DND-41 (cell line): ENCODE measurements around the gene FOXN3.
"Not testable (repeated sequence)": the region's sequence is repeated elsewhere in the genome, so short reads cannot be mapped to it uniquely, and the experiment has no call there.

ENCODE experiments used
- ATAC-seq: fragments of 200-7000 bp; cut with Tn5 transposase; 3 replicates; pipeline ENCODE4 v1.9.1; 2021; ENCODE audit warnings: low read depth; ENCODE audit not compliant: insufficient read depth
- DNase-seq: peaks from one replicate; pipeline ENCODE4 v3.0.0-alpha.2; 2020
- H2AFZ ChIP-seq: 2 replicates; pipeline ENCODE4 v1.6.0; 2012; ENCODE audit warnings: low read depth, low read length
- H3K27ac ChIP-seq: 2 replicates; pipeline ENCODE4 v1.5.1; 2012; ENCODE audit warnings: low read length, inconsistent platforms
- H3K27me3 ChIP-seq: fragments of 200-600 bp; sonication (generic); 2 replicates; pipeline ENCODE4 v1.6.0; 2012; ENCODE audit warnings: low read length, mild to moderate bottlenecking, inconsistent platforms; ENCODE audit not compliant: insufficient read depth, poor library complexity
- H3K36me3 ChIP-seq: 2 replicates; pipeline ENCODE4 v1.5.1; 2012; ENCODE audit warnings: low read length, inconsistent platforms; ENCODE audit not compliant: insufficient read depth
- H3K4me1 ChIP-seq: 2 replicates; pipeline ENCODE4 v1.5.1; 2012; ENCODE audit warnings: mild to moderate bottlenecking, low read length; ENCODE audit not compliant: insufficient read depth
- H3K4me2 ChIP-seq: 2 replicates; pipeline ENCODE4 v1.6.0; 2012; ENCODE audit warnings: mild to moderate bottlenecking, moderate library complexity, low read length, inconsistent platforms; ENCODE audit not compliant: insufficient read depth
- H3K4me3 ChIP-seq, 2 experiments: fragments of 200-600 bp in 1 of 2; shearing (Covaris generic) in 1 of 2; 2 replicates each; pipeline ENCODE4 v1.5.1; 2012 to 2016; ENCODE audit warnings: inconsistent platforms in 2 of 2, low read length in 2 of 2, mild to moderate bottlenecking in 2 of 2, low read depth in 1 of 2, moderate library complexity in 1 of 2
- H3K79me2 ChIP-seq: 2 replicates; pipeline ENCODE4 v1.6.0; 2012; ENCODE audit warnings: low read length, inconsistent platforms; ENCODE audit not compliant: insufficient read depth
- H3K9ac ChIP-seq: 2 replicates; pipeline ENCODE4 v1.6.0; 2012; ENCODE audit warnings: low read depth, mild to moderate bottlenecking, inconsistent platforms, low read length, moderate library complexity
- H3K9me3 ChIP-seq: 2 replicates; pipeline ENCODE4 v1.5.1; 2012; ENCODE audit warnings: low read length, moderate library complexity, mild to moderate bottlenecking, inconsistent platforms; ENCODE audit not compliant: insufficient read depth, severe bottlenecking
- H4K20me1 ChIP-seq: 2 replicates; pipeline ENCODE4 v1.6.0; 2012; ENCODE audit warnings: low read length; ENCODE audit not compliant: insufficient read depth
- CTCF ChIP-seq: IDR thresholded peaks from 2 replicates; pipeline ENCODE4 v1.5.1; 2012; ENCODE audit warnings: borderline replicate concordance, low read length, moderate library complexity, mild to moderate bottlenecking; ENCODE audit not compliant: poor library complexity, severe bottlenecking; ENCODE audit errors: extremely low read depth
- EZH2 ChIP-seq: IDR thresholded peaks from 3 replicates; pipeline ENCODE4 v1.6.1; 2012; ENCODE audit warnings: borderline replicate concordance, low read depth, mild to moderate bottlenecking, moderate library complexity, low read length, inconsistent platforms; ENCODE audit not compliant: severe bottlenecking

FOXN3 gene

GRCh38 chr14:89202413-89203190 lies 214.4 kb downstream of the FOXN3 start:
- Histone ChIP-seq H3K79me2 (peaks cover 90% of the 10 kb centered on the region), H3K4me3 (no peak overlapping the region), H3K27ac (peak overlapping the region; percentile 85), H3K36me3 (peaks cover 24% of the 10 kb centered on the region), H3K9ac (peak overlapping the region; percentile 26; the same call in 1 of the 2 replicates), H3K4me1 (peaks cover 58% of the 10 kb centered on the region), H3K9me3 (no peaks in the 10 kb centered on the region), H3K4me2 (peak overlapping the region; percentile 38), H4K20me1 (peaks cover 9% of the 10 kb centered on the region; the same call in 1 of the 2 replicates), H2AFZ (no peak overlapping the region), H3K27me3 (no peaks in the 10 kb centered on the region)
- TF ChIP-seq CTCF (no peak), EZH2 (no peak)
- peak; percentile 73 for DNase-seq
- peak; percentile 68 for ATAC-seq

GRCh38 chr14:89201645-89202044 lies 215.4 kb downstream of the FOXN3 start:
- Histone ChIP-seq H3K9ac (peak overlapping the region; percentile 26; the same call in 1 of the 2 replicates), H3K4me3 (no peak overlapping the region), H3K79me2 (peaks cover 86% of the 10 kb centered on the region), H3K4me2 (peak overlapping the region; percentile 38; the same call in 1 of the 2 replicates), H3K4me1 (peaks cover 58% of the 10 kb centered on the region), H3K27ac (peak overlapping the region; percentile 85), H3K9me3 (no peaks in the 10 kb centered on the region), H3K27me3 (no peaks in the 10 kb centered on the region), H3K36me3 (peaks cover 28% of the 10 kb centered on the region), H2AFZ (no peak overlapping the region), H4K20me1 (peaks cover 9% of the 10 kb centered on the region; the same call in 1 of the 2 replicates)
- no peak for TF ChIP-seq EZH2
- no peak for TF ChIP-seq CTCF
- peak; percentile 83 for ATAC-seq
- DNase-seq: peak; percentile 85

- not testable (repeated sequence) for H4K20me1 ChIP-seq, H3K27me3 ChIP-seq, H3K9me3 ChIP-seq, ATAC-seq, H3K4me3 ChIP-seq, H3K4me2 ChIP-seq, H2AFZ ChIP-seq, H3K9ac ChIP-seq, DNase-seq
- Histone ChIP-seq H3K79me2 (peaks cover 74% of the 10 kb centered on the region), H3K4me1 (peaks cover 42% of the 10 kb centered on the region), H3K27ac (peak overlapping the region; percentile 27; the same call in 1 of the 2 replicates), H3K36me3 (peaks cover 16% of the 10 kb centered on the region)
Observed at GRCh38 chr14:89199357-89199756, 217.7 kb downstream of the FOXN3 start.

GRCh38 chr14:89198544-89199329 lies 218.3 kb downstream of the FOXN3 start:
- DNase-seq: no peak
- no peak overlapping the region for H3K4me3 ChIP-seq
- no peak overlapping the region for H3K4me2 ChIP-seq
- H3K9me3 ChIP-seq: no peaks in the 10 kb centered on the region
- H3K36me3 ChIP-seq: peaks cover 16% of the 10 kb centered on the region
- no peak overlapping the region for H3K9ac ChIP-seq
- H3K27ac ChIP-seq: peak overlapping the region; percentile 27; the same call in 1 of the 2 replicates
- peaks cover 71% of the 10 kb centered on the region for H3K79me2 ChIP-seq
- peaks cover 35% of the 10 kb centered on the region for H3K4me1 ChIP-seq
- no peaks in the 10 kb centered on the region for H3K27me3 ChIP-seq
- ATAC-seq: no peak
- H4K20me1 ChIP-seq: peaks cover 9% of the 10 kb centered on the region; the same call in 1 of the 2 replicates
- TF ChIP-seq CTCF: no peak
- no peak for TF ChIP-seq EZH2
- H2AFZ ChIP-seq: no peak overlapping the region
